HEK293 (cell line): ENCODE data around the gene TTC39C.

ENCODE experiments used
- MYNN ChIP-seq: fragments of 450-650 bp; formaldehyde crosslinking; IDR thresholded peaks from 2 replicates; pipeline ENCODE4 v1.5.1; 2016; ENCODE audit warnings: missing biosample characterization, missing genetic modification characterization, borderline replicate concordance
- ZNF121 ChIP-seq: fragments of 450-650 bp; formaldehyde crosslinking; IDR thresholded peaks from 2 replicates; pipeline ENCODE4 v1.5.1; 2016; ENCODE audit warnings: missing biosample characterization, missing genetic modification characterization
- ZNF274 ChIP-seq, 2 experiments: fragments of 200-500 bp in 1 of 2; fragments of 450-650 bp in 1 of 2; sonication (Bioruptor generic) in 1 of 2; formaldehyde crosslinking in 1 of 2; IDR thresholded peaks; 2 replicates each; pipeline versions ENCODE4 v1.5.1 to v1.6.1; 2014 to 2016; ENCODE audit warnings: borderline replicate concordance in 1 of 2, inconsistent platforms in 1 of 2, low read length in 1 of 2, missing biosample characterization in 1 of 2, missing genetic modification characterization in 1 of 2
- TF ChIP-seq, protein P1 (sequence below): fragments of 450-650 bp; formaldehyde crosslinking; IDR thresholded peaks from 2 replicates; pipeline ENCODE4 v1.5.1; 2016; ENCODE audit warnings: missing biosample characterization, missing genetic modification characterization
- TF ChIP-seq, protein P2 (sequence below): fragments of 450-650 bp; formaldehyde crosslinking; IDR thresholded peaks from 2 replicates; pipeline ENCODE4 v1.5.1; 2016; ENCODE audit warnings: missing biosample characterization, missing genetic modification characterization, borderline replicate concordance
- TF ChIP-seq, protein P3 (sequence below): fragments of 450-650 bp; formaldehyde crosslinking; IDR thresholded peaks from 2 replicates; pipeline ENCODE4 v1.5.1; 2016; ENCODE audit warnings: missing biosample characterization, missing genetic modification characterization
- TF ChIP-seq, protein P4 (sequence below): fragments of 450-650 bp; formaldehyde crosslinking; IDR thresholded peaks from 2 replicates; pipeline ENCODE4 v1.5.1; 2016; ENCODE audit warnings: missing biosample characterization, missing genetic modification characterization

DNA sequence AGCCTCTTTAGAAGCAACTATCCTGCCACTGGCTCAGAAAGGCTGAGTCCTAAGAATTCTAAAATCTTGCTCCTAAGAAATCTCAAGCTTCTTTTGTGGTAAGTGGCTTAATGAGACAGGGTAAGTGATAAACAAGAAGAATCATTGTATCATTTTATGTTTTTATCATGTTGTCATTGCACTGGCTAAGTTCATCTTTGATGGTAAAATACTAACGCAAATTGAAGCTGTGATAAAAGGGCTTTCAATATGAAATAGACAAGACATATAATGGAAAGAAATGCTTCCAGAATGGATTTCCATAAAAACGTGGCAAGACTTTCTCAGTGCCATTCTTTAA is 21.6 kb upstream of the TTC39C start:
- TF ChIP-seq ZNF121 (tag by site-specific recombination) (no peak), ZNF274 (IDR thresholded peaks at IDR 0.05; ENCODE audit: low read length) (no peak), ZNF274 (tag by site-specific recombination; IDR thresholded peaks at IDR 0.05; ENCODE audit: borderline replicate concordance) (no peak), MYNN (tag by site-specific recombination) (no peak)
- TF ChIP-seq, protein P1, sequence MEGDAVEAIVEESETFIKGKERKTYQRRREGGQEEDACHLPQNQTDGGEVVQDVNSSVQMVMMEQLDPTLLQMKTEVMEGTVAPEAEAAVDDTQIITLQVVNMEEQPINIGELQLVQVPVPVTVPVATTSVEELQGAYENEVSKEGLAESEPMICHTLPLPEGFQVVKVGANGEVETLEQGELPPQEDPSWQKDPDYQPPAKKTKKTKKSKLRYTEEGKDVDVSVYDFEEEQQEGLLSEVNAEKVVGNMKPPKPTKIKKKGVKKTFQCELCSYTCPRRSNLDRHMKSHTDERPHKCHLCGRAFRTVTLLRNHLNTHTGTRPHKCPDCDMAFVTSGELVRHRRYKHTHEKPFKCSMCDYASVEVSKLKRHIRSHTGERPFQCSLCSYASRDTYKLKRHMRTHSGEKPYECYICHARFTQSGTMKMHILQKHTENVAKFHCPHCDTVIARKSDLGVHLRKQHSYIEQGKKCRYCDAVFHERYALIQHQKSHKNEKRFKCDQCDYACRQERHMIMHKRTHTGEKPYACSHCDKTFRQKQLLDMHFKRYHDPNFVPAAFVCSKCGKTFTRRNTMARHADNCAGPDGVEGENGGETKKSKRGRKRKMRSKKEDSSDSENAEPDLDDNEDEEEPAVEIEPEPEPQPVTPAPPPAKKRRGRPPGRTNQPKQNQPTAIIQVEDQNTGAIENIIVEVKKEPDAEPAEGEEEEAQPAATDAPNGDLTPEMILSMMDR (tag by site-specific recombination): no peak
- TF ChIP-seq, protein P2, sequence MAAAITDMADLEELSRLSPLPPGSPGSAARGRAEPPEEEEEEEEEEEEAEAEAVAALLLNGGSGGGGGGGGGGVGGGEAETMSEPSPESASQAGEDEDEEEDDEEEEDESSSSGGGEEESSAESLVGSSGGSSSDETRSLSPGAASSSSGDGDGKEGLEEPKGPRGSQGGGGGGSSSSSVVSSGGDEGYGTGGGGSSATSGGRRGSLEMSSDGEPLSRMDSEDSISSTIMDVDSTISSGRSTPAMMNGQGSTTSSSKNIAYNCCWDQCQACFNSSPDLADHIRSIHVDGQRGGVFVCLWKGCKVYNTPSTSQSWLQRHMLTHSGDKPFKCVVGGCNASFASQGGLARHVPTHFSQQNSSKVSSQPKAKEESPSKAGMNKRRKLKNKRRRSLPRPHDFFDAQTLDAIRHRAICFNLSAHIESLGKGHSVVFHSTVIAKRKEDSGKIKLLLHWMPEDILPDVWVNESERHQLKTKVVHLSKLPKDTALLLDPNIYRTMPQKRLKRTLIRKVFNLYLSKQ (tag by site-specific recombination): no peak
- TF ChIP-seq, protein P3, sequence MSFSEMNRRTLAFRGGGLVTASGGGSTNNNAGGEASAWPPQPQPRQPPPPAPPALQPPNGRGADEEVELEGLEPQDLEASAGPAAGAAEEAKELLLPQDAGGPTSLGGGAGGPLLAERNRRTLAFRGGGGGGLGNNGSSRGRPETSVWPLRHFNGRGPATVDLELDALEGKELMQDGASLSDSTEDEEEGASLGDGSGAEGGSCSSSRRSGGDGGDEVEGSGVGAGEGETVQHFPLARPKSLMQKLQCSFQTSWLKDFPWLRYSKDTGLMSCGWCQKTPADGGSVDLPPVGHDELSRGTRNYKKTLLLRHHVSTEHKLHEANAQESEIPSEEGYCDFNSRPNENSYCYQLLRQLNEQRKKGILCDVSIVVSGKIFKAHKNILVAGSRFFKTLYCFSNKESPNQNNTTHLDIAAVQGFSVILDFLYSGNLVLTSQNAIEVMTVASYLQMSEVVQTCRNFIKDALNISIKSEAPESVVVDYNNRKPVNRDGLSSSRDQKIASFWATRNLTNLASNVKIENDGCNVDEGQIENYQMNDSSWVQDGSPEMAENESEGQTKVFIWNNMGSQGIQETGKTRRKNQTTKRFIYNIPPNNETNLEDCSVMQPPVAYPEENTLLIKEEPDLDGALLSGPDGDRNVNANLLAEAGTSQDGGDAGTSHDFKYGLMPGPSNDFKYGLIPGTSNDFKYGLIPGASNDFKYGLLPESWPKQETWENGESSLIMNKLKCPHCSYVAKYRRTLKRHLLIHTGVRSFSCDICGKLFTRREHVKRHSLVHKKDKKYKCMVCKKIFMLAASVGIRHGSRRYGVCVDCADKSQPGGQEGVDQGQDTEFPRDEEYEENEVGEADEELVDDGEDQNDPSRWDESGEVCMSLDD (tag by site-specific recombination): no peak
- TF ChIP-seq, protein P4, sequence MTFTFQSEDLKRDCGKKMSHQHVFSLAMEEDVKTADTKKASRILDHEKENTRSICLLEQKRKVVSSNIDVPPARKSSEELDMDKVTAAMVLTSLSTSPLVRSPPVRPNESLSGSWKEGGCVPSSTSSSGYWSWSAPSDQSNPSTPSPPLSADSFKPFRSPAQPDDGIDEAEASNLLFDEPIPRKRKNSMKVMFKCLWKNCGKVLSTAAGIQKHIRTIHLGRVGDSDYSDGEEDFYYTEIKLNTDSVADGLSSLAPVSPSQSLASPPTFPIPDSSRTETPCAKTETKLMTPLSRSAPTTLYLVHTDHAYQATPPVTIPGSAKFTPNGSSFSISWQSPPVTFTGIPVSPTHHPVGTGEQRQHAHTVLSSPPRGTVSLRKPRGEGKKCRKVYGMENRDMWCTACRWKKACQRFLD: no peak
